ENCODE measurements around the gene ZNF302. TPM values are rescaled to one million over a fixed set of nuclear protein-coding genes. Genes with fewer than 3 reads are reported as not detected.

The ZNF302 gene
- 10.4 TPM for polyA plus RNA-seq (2013, experiment 1 of 2)
- 10.0 TPM for polyA plus RNA-seq (2013, experiment 2 of 2)

- Histone ChIP-seq H3K4ac (ENCODE audit: low read depth in 1 of 2, low read length in 2 of 2) (peak within 1 kb of the TSS; percentile 96 to 97), H4K91ac (ENCODE audit: low read length) (peak within 1 kb of the TSS; percentile 96), H2AK5ac (ENCODE audit: low read length, severe bottlenecking) (peak within 1 kb of the TSS; percentile 58)
Observed at GRCh38 chr19:34677386-34678084, at the start of gene ZNF302. Gene ZNF302, plus strand, starts transcription at chr19:34677678. Its CDS starts 1,127 bp downstream, at chr19:34678805.

DNA sequence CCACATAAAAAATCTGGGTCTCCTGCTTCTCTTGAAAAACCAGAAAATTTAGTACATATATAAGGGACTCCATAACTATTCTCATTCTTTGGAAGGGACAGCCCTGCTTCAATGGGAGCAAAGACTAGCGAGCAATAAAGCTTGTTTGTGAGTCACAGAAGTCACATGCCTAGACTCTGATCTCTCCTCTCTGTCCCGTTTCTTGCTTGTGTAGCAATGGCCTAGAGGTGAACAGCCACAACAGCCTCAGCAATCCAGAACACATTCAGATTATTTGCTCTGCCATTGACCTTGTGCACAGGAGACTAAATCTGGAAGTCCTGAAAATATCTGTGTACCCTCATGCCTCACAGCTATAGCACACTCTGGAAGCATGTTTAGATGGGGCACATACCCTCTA lies 43.7 kb upstream of the ZNF302 start:
- no peak overlapping the region for H4K8ac ChIP-seq (ENCODE audit: low read length)
- no peak overlapping the region for H3K27ac ChIP-seq (ENCODE audit: low read length, poor library complexity, severe bottlenecking)
- H3K4me1 ChIP-seq (ENCODE audit: control insufficient read depth, insufficient read depth, low read depth, low read length), result no peaks in the 10 kb centered on the region
- no peak overlapping the region for H3K18ac ChIP-seq (ENCODE audit: low read depth in 1 of 2, low read length in 2 of 2)
- no peak overlapping the region for H3K14ac ChIP-seq (ENCODE audit: low read length in 2 of 2)
- no peak overlapping the region for H2AK5ac ChIP-seq (ENCODE audit: low read length, severe bottlenecking)
- no peak overlapping the region for H3K23ac ChIP-seq (ENCODE audit: low read length in 2 of 2)
- H3K27me3 ChIP-seq (ENCODE audit: control insufficient read depth in 1 of 2, insufficient read depth in 1 of 2, low read length in 2 of 2), result no peaks in the 10 kb centered on the region
- DNase-seq, result no peak
- H3K79me1 ChIP-seq (replicated peaks; ENCODE audit: low read length, poor library complexity, severe bottlenecking), result no peaks in the 10 kb centered on the region
- H3K4me2 ChIP-seq (ENCODE audit: low read length, poor library complexity, severe bottlenecking), result no peak overlapping the region
- H3K9ac ChIP-seq (ENCODE audit: low read length), result no peak overlapping the region
- H3K4me3 ChIP-seq (ENCODE audit: insufficient read depth in 1 of 2, low read depth in 1 of 2, low read length in 2 of 2), result no peak overlapping the region
- no peak overlapping the region for H4K91ac ChIP-seq (ENCODE audit: low read length)
- no peak overlapping the region for H2AFZ ChIP-seq (ENCODE audit: low read depth, low read length)
- no peak overlapping the region for H2BK5ac ChIP-seq (ENCODE audit: low read depth, low read length, poor library complexity, severe bottlenecking)
- H3K9me3 ChIP-seq (ENCODE audit: control insufficient read depth, low read length), result peaks cover 24% of the 10 kb centered on the region
- H2BK15ac ChIP-seq (ENCODE audit: low read depth, poor library complexity, severe bottlenecking), result no peak overlapping the region
- H2BK12ac ChIP-seq (ENCODE audit: low read length in 2 of 2), result no peak overlapping the region
- no peaks in the 10 kb centered on the region for H3K36me3 ChIP-seq (ENCODE audit: control insufficient read depth in 1 of 2, insufficient read depth in 2 of 2, low read depth in 1 of 2, low read length in 2 of 2)
- no peak overlapping the region for H2BK120ac ChIP-seq (ENCODE audit: low read depth, low read length)
- WGBS, result 67% methylated on average over 2 of the region's 2 CpGs
- no peak overlapping the region for H3K4ac ChIP-seq (ENCODE audit: low read depth in 1 of 2, low read length in 2 of 2)

More at GRCh38 chr19:34677386-34678084, at the start of gene ZNF302:
- peak within 1 kb of the TSS; percentile 99 for H2BK15ac ChIP-seq (ENCODE audit: low read depth, poor library complexity, severe bottlenecking)
- H3K14ac ChIP-seq (ENCODE audit: low read length in 2 of 2), result peak within 1 kb of the TSS; percentile 77 to 87
- no peaks in the 10 kb centered on the region for H3K27me3 ChIP-seq (ENCODE audit: control insufficient read depth in 1 of 2, insufficient read depth in 1 of 2, low read length in 2 of 2)
- WGBS, result 1% methylated on average over 73 of the region's 74 CpGs
- H3K27ac ChIP-seq (ENCODE audit: low read length, poor library complexity, severe bottlenecking), result peak within 1 kb of the TSS; percentile 85
- peaks cover 17 to 42% of the 10 kb centered on the region in 2 experiments for H3K36me3 ChIP-seq (ENCODE audit: control insufficient read depth in 1 of 2, insufficient read depth in 2 of 2, low read depth in 1 of 2, low read length in 2 of 2)
- H3K4me1 ChIP-seq (ENCODE audit: control insufficient read depth, insufficient read depth, low read depth, low read length), result peaks cover 5% of the 10 kb centered on the region
- peaks cover 42% of the 10 kb centered on the region for H3K9me3 ChIP-seq (ENCODE audit: control insufficient read depth, low read length)
- no peak within 1 kb of the TSS for H2BK12ac ChIP-seq (ENCODE audit: low read length in 2 of 2)
- peak within 1 kb of the TSS; percentile 100 for H3K18ac ChIP-seq (ENCODE audit: low read depth in 1 of 2, low read length in 2 of 2)
- H3K4me3 ChIP-seq (ENCODE audit: insufficient read depth in 1 of 2, low read depth in 1 of 2, low read length in 2 of 2), result peak within 1 kb of the TSS; percentile 84 to 87
- peak within 1 kb of the TSS; percentile 65 for H2BK120ac ChIP-seq (ENCODE audit: low read depth, low read length)
- peak within 1 kb of the TSS; percentile 81 for H3K4me2 ChIP-seq (ENCODE audit: low read length, poor library complexity, severe bottlenecking)
- H2AFZ ChIP-seq (ENCODE audit: low read depth, low read length), result peak within 1 kb of the TSS; percentile 93
- DNase-seq, result peak; percentile 98
- H2BK5ac ChIP-seq (ENCODE audit: low read depth, low read length, poor library complexity, severe bottlenecking), result peak within 1 kb of the TSS; percentile 85
- H3K79me1 ChIP-seq (replicated peaks; ENCODE audit: low read length, poor library complexity, severe bottlenecking), result peaks cover 20% of the 10 kb centered on the region
- peak within 1 kb of the TSS in 1 of 2 experiments; percentile 77 for H3K23ac ChIP-seq (ENCODE audit: low read length in 2 of 2)
- peak within 1 kb of the TSS; percentile 99 for H4K8ac ChIP-seq (ENCODE audit: low read length)
- H3K9ac ChIP-seq (ENCODE audit: low read length), result peak within 1 kb of the TSS; percentile 98

- WGBS, result 46% methylated on average over 3 of the region's 4 CpGs
- no peaks in the 10 kb centered on the region for H3K79me1 ChIP-seq (replicated peaks; ENCODE audit: low read length, poor library complexity, severe bottlenecking)
- no peak overlapping the region for H2BK5ac ChIP-seq (ENCODE audit: low read depth, low read length, poor library complexity, severe bottlenecking)
- no peaks in the 10 kb centered on the region for H3K27me3 ChIP-seq (ENCODE audit: control insufficient read depth in 1 of 2, insufficient read depth in 1 of 2, low read length in 2 of 2)
- DNase-seq, result peak; percentile 58
- H2BK12ac ChIP-seq (ENCODE audit: low read length in 2 of 2), result no peak overlapping the region
- H2BK15ac ChIP-seq (ENCODE audit: low read depth, poor library complexity, severe bottlenecking), result no peak overlapping the region
- H3K4me1 ChIP-seq (ENCODE audit: control insufficient read depth, insufficient read depth, low read depth, low read length), result no peaks in the 10 kb centered on the region
- no peak overlapping the region for H2AFZ ChIP-seq (ENCODE audit: low read depth, low read length)
- no peak overlapping the region for H3K18ac ChIP-seq (ENCODE audit: low read depth in 1 of 2, low read length in 2 of 2)
- no peak overlapping the region for H3K9ac ChIP-seq (ENCODE audit: low read length)
- no peak overlapping the region for H3K14ac ChIP-seq (ENCODE audit: low read length in 2 of 2)
- no peak overlapping the region for H3K27ac ChIP-seq (ENCODE audit: low read length, poor library complexity, severe bottlenecking)
- no peak overlapping the region for H3K4me3 ChIP-seq (ENCODE audit: insufficient read depth in 1 of 2, low read depth in 1 of 2, low read length in 2 of 2)
- no peak overlapping the region for H3K4me2 ChIP-seq (ENCODE audit: low read length, poor library complexity, severe bottlenecking)
- no peak overlapping the region for H2AK5ac ChIP-seq (ENCODE audit: low read length, severe bottlenecking)
- no peak overlapping the region for H2BK120ac ChIP-seq (ENCODE audit: low read depth, low read length)
- H4K8ac ChIP-seq (ENCODE audit: low read length), result no peak overlapping the region
- peaks cover 14% of the 10 kb centered on the region for H3K9me3 ChIP-seq (ENCODE audit: control insufficient read depth, low read length)
- no peak overlapping the region for H4K91ac ChIP-seq (ENCODE audit: low read length)
- no peaks in the 10 kb centered on the region for H3K36me3 ChIP-seq (ENCODE audit: control insufficient read depth in 1 of 2, insufficient read depth in 2 of 2, low read depth in 1 of 2, low read length in 2 of 2)
- no peak overlapping the region for H3K4ac ChIP-seq (ENCODE audit: low read depth in 1 of 2, low read length in 2 of 2)
- H3K23ac ChIP-seq (ENCODE audit: low read length in 2 of 2), result no peak overlapping the region
Observed at GRCh38 chr19:34639491-34640085, 37.9 kb upstream of the ZNF302 start.

DNA sequence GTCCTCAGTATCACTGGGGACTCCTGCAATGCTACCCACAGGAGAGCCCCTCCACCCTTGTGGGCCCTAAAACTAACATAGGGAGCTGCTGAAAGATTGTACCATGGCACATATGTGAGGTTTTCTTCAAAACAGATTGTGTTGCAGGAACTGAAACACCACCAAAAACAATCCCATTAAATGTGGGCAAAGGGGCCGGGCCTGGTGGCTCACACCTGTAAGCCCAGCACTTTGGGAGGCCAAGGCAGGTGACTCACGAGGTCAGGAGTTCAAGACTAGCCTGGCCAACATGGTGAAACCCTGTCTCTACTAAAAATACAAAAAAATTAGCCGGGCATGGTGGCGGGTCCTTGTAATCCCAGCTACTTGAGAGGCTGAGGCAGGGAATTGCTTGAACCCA lies 35.2 kb upstream of the ZNF302 start:
- Histone ChIP-seq H3K79me1 (replicated peaks; ENCODE audit: low read length, poor library complexity, severe bottlenecking) (no peaks in the 10 kb centered on the region), H3K27ac (ENCODE audit: low read length, poor library complexity, severe bottlenecking) (no peak overlapping the region), H3K9me3 (ENCODE audit: control insufficient read depth, low read length) (no peaks in the 10 kb centered on the region), H3K4ac (ENCODE audit: low read depth in 1 of 2, low read length in 2 of 2) (no peak overlapping the region), H3K18ac (ENCODE audit: low read depth in 1 of 2, low read length in 2 of 2) (no peak overlapping the region), H2BK12ac (ENCODE audit: low read length in 2 of 2) (no peak overlapping the region), H3K36me3 (ENCODE audit: control insufficient read depth in 1 of 2, insufficient read depth in 2 of 2, low read depth in 1 of 2, low read length in 2 of 2) (no peaks in the 10 kb centered on the region), H2BK5ac (ENCODE audit: low read depth, low read length, poor library complexity, severe bottlenecking) (no peak overlapping the region), H3K23ac (ENCODE audit: low read length in 2 of 2) (no peak overlapping the region), H4K8ac (ENCODE audit: low read length) (no peak overlapping the region), H2BK15ac (ENCODE audit: low read depth, poor library complexity, severe bottlenecking) (no peak overlapping the region), H3K14ac (ENCODE audit: low read length in 2 of 2) (no peak overlapping the region), H3K4me1 (ENCODE audit: control insufficient read depth, insufficient read depth, low read depth, low read length) (no peaks in the 10 kb centered on the region), H3K27me3 (ENCODE audit: control insufficient read depth in 1 of 2, insufficient read depth in 1 of 2, low read length in 2 of 2) (no peaks in the 10 kb centered on the region), H3K4me2 (ENCODE audit: low read length, poor library complexity, severe bottlenecking) (no peak overlapping the region), H2AK5ac (ENCODE audit: low read length, severe bottlenecking) (no peak overlapping the region), H4K91ac (ENCODE audit: low read length) (no peak overlapping the region), H2AFZ (ENCODE audit: low read depth, low read length) (no peak overlapping the region), H3K4me3 (ENCODE audit: insufficient read depth in 1 of 2, low read depth in 1 of 2, low read length in 2 of 2) (no peak overlapping the region), H2BK120ac (ENCODE audit: low read depth, low read length) (no peak overlapping the region), H3K9ac (ENCODE audit: low read length) (no peak overlapping the region)
- DNase-seq, result no peak
- WGBS, result 43% methylated on average over 4 of the region's 4 CpGs

Data from mesenchymal stem cell (in vitro differentiated cells and primary cell).